ENCODE data around the gene MED22.
"Not testable (repeated sequence)": the region's sequence is repeated elsewhere in the genome, so short reads cannot be mapped to it uniquely, and the experiment has no call there.

Gene MED22

DNA sequence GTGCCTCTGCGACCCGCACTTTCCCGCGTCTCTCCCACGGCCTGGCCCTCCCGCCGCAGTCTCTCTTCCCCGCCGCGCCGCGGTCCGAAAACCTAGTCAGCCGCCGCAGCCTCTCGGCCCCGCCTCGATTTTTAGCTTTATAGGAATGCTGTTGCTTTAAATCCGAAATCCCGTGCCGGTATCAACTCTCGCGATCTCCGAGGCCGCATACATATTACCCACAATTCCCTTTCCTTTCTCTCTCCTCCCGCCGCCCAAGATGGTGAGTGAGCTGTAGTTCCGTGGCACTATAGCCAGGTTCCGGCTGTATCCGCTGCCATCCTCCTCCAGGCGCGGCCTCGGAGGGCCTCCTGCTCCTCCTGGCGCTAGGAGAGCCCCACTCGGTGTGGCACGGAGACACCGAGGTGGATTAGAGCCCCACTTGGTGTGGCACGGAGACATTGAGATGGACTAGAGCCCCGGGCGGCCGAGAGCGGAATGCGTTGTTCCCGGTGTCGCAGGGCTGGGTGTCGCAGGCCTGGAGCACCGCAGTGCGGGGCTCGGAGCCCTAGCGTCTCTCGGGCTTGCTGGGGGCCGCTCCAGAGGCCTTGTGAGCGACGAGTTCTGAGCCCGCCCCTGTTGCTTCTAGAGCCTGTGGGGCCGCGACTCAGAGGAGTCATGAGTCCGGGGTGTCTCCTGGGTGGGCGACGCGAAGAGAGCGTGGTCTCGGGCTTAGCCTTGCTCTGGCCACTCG is at the start of gene MED22, which contains the start of gene RPL7A:
Gene MED22 (minus strand): TSS at position 147 of the 733 bp plus-strand sequence. CDS start 1,469 bp downstream, outside the sequence.
Gene RPL7A (plus strand): TSS at position 234 of the 733 bp plus-strand sequence. CDS start 26 bp downstream, at position 260.
- DNase-seq (ENCODE audit: low read depth), result peak; percentile 90

DNA sequence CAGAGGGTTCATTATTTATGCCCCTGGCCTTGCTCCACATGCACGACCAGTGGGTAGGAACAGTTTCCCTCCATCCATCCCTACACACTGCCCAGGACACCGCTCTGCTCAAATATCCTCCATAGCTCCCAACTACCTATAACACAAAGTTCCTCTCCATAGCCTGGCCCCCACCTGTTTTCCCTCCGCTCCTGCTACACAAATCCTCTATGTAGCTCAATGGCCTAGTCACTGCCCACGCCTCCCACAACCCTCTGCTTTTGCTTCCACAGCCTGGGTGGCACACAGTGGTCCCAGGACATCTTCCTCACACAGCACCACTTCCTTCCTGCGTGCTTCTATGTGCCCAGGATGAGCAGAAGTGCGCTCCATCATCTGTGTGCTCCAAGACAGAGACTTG is 49.4 kb upstream of the MED22 start:
- no peak for DNase-seq (ENCODE audit: low read depth)

DNA sequence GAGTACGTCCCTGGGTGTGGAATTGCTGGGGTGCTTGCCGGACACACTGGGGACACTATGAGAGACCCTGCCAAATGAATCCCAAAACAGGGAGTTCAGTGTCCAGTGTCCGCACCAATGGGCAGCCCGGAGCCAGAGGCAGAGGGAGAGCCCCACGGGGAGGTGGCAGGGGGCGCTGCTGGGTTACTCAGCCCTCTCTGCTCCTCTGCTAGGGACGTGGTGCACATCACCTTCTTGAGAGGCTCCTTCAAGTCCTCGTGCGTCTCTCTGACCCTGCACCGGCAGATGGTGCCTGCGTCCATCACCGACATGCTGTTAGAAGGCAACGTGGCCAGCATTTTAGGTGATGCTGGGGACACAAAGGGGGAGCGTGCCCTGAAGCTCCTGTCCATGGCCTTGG is 49.0 kb upstream of the MED22 start:
- no peak for DNase-seq (ENCODE audit: low read depth)

DNA sequence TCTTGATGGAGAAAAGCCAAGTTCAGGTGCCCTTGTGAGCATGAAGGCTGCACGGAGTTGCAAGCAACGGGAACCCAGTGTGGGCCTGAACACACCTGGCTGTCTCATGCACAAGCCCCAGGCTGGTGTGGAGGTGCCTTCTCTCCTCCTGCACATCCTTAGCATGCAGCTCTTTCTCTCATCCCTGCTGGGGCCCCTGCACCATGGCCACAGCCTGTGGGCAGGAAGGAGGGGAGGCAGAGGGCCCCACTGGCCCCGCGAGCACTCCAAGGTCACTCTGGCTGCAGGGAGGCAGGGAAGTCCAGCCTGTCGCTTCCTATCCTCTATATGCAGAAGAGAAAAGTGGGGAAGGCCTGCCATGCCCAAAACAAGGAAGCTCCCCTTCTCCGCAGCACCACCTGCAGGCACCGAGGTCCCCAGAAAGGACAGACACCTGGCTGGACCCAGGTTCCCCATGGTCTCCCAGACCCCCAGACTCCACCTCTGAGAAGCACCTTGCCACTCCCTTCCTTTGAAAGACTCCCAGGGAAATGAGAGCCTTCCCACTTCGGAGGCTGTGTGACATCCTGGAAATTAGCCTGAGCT is 46.8 kb upstream of the MED22 start:
- no peak for DNase-seq (ENCODE audit: low read depth)

DNA sequence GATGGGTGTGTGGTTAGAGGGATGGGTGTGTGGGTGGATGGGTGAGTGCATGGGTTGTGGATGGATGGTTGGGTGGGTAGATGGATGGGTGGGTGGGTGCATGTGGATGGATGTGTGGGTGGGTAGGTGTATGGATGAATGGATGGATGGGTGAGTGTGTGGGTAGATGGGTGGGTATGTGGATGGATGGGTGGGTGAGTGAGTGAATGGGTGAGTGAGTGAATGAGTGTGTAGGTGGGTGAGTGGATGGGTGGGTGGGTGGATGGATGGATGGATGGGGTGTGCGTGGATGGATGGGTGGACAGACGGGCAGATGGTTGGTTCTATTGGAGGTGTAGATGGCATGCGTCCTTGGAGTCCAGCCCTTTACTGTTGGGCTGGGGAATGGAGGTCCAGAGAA is 45.5 kb upstream of the MED22 start:
- no peak for DNase-seq (ENCODE audit: low read depth)

DNA sequence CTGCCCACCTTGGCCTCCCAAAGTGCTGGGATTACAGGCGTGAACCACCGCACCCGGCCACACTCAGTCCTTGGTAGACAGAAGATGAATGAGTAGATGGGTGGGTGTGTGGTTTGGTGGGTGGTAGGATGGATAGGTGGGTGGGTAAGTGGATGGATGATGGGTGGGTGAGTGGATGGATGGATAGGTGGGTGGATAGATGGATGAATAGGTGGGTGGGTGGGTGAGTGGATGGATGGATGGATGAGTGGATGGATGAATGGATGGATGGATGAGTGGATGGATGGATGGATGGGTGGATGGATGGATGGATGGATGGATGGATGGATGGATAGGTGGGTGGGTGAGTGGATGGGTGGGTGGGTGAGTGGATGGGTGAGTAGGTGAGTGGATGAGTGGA is 44.4 kb upstream of the MED22 start:
- not testable (repeated sequence) for DNase-seq (ENCODE audit: low read depth)

DNA sequence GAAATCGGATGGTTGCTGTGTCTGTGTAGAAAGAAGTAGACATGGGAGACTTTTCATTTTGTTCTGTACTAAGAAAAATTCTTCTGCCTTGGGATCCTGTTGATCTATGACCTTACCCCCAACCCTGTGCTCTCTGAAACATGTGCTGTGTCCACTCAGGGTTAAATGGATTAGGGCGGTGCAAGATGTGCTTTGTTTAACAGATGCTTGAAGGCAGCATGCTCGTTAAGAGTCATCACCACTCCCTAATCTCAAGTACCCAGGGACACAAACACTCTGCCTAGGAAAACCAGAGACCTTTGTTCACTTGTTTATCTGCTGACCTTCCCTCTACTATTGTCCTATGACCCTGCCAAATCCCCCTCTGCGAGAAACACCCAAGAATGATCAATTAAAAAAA is 43.5 kb upstream of the MED22 start:
- not testable (repeated sequence) for DNase-seq (ENCODE audit: low read depth)

DNA sequence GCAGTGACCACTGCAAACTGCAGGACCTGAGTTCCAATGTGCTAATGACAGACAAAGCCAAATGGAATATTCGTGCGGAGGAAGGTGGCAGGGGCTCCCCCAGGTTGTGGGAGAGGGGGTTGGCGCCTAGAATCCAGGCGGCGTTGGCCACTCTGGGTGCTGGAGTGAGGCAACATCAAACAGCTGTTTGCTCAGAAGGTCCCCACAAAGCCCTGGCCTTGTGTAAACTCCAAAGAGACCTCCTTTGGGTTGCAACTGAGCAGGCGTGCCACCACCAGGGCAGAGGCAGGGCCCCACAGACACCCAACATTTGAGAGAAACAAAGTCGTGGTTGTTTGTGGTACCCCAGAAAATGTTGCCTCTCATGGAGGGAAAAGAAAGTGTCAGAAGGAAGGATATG is 42.8 kb upstream of the MED22 start:
- no peak for DNase-seq (ENCODE audit: low read depth)

DNA sequence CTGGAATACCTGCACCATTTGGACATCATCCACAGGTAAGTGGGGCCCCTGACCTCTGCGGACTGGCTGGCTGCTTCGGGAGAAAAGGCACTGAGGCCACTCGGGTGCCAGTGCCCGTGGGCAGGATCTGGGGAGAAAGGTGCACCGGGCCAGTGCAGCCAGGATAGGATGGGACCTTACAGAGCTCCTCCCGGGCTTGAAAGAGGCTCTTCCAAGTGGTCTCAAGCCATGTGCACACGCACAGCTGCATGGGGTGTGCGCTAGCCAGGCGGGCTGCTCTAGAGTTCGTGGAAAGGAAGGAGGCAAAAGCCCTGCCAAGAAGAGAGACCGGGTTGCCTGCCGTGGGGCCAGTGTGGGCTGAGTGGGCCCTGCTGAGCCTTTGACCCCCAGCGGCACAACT is 41.6 kb upstream of the MED22 start:
- DNase-seq (ENCODE audit: low read depth), result no peak

DNA sequence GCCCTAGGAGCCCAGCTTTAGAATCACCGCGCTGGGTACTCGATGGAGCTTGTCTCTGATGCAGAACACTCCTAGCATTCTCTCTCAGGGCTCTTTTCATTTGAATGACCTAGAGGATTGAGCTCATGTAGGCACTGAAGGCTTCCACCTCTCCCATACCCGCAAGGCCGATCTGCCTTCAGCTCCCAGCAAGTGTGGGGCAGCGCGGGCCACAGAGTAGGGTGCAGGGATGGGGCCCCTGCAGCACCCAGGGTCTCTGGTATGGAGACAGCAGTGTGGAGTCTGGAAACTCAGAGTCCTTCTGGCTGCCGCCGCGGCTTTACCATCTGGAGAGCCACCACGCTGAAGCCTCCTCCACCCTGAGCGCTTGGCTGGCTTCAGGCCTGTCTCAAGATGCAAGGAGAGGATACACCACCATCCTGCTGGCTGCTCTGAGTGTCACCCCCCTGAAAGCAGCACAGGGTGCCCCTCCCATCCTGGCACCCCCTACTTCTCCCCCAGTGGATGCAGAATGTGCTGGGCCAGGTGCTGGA is 41.2 kb upstream of the MED22 start:
- no peak for DNase-seq (ENCODE audit: low read depth)

DNA sequence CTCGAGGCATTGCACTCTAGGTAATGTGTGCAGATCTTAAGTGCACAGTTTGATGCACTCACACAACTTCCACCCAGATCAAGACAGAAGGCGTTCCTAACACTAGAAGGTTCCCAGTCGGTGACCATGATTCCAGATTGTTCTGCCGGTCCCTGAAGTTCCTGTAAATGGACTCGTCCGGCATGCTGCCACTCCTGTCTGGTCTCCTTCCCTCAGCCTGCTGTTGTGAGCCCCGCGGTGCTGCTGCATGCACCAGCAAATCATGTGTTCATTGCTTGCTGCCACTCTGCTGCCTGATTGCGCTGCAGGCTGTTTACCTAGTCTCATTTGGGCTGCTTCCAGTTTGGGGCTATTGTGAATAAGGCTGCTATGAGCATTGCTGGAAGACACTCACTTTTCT is 39.7 kb upstream of the MED22 start:
- no peak for DNase-seq (ENCODE audit: low read depth)

DNA sequence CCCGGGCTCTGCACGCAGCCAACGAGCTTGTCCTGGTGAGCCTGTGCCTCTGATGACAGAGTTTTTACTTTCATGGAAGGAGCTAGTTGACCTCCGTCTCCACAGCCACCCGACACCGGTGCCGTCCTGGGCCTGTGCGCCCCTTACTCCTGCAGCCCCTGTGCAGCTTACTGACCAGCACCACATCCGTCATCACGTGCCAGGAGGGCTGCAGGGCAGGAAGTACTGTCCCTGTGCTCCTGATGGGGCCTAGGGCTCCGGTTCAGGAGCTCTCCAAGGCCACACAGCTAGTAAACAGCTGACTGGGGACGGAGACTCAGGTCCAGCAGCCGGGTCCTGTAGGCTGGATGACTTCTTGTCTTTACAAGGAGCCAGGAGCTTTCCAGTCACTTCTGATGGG is 38.4 kb upstream of the MED22 start:
- no peak for DNase-seq (ENCODE audit: low read depth)

DNA sequence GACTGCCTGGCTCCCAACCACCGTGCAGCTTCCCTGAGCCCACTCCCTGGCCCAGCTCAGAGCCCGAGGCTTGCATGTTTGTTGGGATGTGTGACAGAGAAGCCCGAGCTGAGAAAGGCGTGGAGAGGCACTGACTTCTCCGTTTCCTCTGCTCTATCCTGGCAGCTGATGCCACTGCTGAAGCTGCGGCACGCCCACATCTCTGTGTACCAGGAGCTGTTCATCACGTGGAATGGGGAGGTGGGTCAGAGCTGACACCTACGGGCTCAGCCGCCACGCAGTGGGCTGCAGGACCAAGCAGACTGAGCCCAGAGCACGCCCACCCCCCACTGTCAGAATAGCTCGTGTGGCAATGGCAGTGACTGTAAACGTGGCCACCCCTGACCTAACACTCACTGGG is 37.5 kb upstream of the MED22 start:
- DNase-seq (ENCODE audit: low read depth), result no peak

DNA sequence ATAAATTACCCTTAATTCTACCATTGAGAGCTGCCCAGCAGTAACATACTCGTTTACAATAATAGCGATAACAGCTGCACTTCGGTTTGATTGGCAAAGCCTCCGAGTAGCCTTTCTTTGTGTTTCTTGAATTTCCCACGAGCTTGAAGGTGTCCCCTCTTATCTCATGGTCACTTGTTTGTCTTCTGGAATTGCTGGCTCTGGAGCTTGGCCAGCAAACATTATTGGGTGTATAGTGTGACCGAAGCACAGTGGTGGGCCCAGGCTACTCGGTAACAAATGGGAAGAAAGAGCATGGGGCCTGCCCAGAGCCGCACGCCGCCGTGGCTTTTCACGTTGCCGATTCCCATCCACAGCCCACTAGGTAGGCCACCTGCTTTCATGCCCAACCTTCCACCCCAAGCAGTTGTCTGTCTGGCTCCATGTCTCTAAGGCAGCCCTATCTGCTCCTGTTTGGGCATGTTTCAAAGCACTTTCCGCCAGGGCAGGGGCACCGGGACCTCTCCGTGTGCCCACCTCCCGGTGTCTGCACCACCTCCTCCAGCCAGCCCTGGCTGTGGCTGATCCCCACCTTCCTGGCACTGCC is 36.9 kb upstream of the MED22 start:
- no peak for DNase-seq (ENCODE audit: low read depth)

DNA sequence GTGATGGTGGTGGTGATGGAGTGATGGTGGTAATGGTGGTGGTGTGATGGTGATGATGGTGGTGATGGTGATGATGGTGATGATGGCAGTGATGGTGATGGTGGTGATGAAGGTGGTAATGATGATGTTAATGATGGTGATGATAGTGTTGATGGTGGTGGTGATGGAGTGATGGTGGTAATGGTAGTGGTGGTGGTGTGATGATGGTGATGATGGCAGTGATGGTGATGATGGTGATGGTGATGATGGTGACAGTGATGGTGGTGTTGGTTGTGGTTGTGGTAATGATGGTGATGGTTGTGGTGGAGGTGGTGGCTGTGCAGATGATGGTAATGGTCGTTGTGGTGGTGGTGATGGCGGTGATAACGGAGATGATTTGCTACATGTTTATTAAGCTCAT is 35.5 kb upstream of the MED22 start:
- DNase-seq (ENCODE audit: low read depth), result no peak

DNA sequence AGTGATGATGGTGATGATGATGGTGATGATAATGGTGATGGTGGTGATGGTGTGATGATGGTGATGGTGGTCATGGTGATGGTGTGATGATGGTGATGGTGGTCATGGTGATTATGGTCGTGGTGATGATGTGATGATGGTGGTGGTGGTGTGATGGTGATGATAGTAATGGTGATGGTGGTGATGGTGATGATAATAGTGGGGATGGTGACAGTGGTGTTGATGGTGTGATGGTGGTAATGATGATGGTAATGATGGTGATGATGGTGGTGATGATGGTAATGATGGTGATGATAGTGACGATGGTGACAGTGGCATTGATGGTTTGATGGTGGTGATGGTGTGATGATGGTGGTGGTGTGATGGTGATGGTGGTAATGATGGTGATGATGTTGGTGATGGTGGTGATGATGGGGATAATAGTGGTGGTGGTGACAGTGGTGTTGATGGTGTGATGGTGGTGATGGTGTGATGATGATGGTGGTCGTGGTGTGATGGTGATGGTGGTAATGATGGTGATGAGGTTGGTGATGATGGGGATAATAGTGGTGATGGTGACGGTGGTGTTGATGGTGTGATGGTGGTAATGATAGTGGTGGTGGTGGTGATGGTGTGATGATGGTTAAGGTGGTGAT is 34.7 kb upstream of the MED22 start:
- no peak for DNase-seq (ENCODE audit: low read depth)

DNA sequence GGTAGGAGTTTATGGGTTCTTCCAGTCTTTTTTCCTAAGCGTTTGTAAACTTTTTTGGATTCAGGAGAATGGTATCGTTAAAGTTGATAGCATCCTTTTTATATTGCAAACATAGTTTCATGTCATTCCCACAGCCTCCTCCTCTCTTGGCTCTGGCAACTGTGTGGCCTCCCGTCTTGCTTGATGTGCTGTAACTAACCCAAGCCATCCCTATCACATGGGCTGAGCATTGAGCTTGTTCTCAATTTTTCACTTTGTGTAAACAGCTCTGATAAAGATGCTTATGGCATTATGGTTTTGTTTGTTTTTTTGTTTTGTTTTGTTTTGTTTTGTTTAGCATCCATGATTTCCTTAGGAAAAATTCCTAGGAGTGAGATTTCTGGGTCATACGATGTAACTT is 32.8 kb upstream of the MED22 start:
- DNase-seq (ENCODE audit: low read depth), result no peak

DNA sequence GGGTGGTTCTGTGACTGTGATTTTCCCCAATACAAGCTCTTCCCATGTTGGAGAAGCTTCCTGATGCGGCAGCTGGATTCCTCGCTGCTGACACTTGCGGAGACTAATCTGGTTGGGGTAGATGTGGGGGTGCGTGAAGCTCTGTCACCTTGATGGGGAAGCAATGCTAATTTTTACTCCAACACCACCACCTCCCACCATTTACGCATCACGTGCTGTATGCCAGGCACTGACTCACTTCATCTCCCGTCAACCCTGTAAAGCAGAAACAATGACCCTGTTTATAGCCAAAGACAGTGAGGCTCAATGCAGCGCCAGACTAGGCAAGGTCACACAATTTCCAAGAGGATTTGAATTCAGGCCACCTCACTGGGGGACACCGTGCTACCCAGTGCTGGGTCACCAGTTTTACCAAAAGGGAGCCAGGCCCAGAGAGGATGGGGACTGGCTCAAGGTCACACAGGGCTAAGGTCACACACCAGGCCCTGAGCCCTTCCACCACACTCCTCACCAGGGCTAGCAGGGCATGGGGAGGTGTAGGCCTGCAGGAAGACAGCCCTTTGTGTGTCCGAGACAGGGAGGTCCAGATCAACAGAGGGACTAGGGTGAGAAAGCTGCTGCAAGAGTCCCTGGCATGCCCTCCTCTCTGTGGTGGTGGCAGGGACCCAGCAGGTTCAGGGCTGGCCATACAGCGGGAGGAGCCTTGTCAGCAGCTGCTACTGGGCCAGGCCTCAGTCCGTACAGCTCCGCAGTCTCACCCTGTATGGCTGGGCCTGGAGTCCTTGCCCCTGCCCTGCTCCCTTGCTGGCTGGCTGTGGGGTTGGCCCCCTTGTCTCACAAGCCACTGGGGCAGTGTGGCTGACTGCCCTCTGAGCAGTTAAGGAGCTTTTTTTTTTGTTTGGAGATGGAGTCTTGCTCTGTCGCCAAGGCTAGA is 31.5 kb upstream of the MED22 start:
- no peak for DNase-seq (ENCODE audit: low read depth)

DNA sequence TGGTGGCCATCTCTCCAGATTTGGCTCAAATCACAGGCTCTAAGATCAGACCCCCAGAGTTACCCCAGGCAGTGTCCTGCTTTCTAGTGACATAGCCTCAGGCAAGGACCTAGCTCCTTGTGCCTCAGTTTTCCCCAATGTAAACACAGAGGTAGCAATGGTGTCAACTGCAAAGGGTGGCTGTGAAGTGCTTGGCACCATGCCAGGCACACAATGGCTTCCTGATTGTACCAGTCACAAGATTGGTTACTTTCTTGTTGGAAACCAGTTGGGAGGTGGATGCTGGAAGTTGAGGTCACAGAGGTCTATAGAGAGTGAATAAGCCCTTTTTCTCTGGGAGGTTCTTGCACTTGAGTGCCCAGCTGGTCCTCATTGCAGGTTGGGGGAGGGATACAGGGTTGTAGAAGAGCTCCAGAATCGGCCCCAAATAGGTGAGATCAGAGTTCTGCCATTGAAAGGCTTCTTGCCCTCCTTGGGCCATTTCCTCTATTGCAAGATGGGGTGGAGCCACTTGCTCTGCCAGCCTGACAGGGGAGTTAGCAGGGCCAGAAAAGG is 30.6 kb upstream of the MED22 start:
- DNase-seq (ENCODE audit: low read depth), result no peak

DNA sequence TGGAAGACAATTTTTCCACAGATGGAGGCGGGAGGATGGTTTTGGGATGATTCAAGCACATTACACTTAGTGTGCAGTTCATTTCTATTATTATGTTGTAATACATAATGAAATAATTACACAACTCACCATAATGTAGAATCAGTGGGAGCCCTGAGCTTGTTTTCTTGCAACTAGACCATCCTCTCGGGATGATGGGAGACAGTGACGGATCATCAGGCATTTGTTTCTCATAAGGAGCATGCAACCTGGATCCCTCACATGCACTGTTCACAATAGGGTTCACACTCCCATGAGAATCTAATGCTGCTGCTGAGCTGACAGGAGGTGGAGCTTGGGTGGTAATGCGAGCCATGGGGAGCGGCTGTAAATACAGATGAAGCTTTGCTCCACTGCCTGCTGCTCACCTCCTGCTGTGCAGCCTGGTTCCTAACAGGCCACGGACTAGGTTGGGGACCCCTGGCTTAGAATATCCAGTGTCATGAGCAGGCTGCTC is 29.8 kb upstream of the MED22 start:
- no peak for DNase-seq (ENCODE audit: low read depth)

DNA sequence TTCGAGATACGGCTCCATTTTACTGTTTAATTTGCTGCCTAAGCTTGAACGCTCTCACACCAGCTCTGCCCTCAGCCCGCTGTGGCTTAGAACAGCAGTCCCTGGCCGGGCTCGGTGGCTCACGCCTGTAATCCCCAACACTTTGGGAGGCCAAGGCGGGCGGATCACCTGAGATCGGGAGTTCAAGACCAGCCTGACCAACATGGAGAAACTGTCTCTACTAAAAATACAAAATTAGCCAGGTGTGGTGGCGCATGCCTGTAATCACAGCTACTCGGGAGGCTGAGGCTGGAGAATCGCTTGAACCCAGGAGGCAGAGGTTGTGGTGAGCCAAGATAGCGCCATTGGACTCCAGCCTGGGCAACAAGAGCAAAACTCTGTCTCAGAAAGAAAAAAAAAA is 29.3 kb upstream of the MED22 start:
- not testable (repeated sequence) for DNase-seq (ENCODE audit: low read depth)

All from activated T-cell treated with anti-CD3 and anti-CD28 coated beads for 24 hours (primary cell).